HG02884 (cell line): ENCODE data around the gene ZNF804A.

Experiments
- ATAC-seq: cut with Tn5 transposase; IDR thresholded peaks from one replicate; pipeline ENCODE4 v1.9.1; 2021; ENCODE audit warnings: mild to moderate bottlenecking, moderate library complexity; ENCODE audit not compliant: unreplicated experiment

Gene ZNF804A

GRCh38 chr2:184598316-184599053, at the start of gene ZNF804A:
ZNF804A (plus strand) TSS chr2:184598529; CDS start chr2:184598960, 431 bp downstream.
- ATAC-seq, result peak; percentile 75

GRCh38 chr2:184549153-184549552, 49.2 kb upstream of the ZNF804A start:
- ATAC-seq, result no peak

- ATAC-seq, result no peak
Measured at GRCh38 chr2:184551626-184552025, 46.7 kb upstream of the ZNF804A start.

GRCh38 chr2:184554736-184555135, 43.6 kb upstream of the ZNF804A start:
- no peak for ATAC-seq

- no peak for ATAC-seq
Measured at GRCh38 chr2:184555352-184555751, 43.0 kb upstream of the ZNF804A start.

- no peak for ATAC-seq
Measured at GRCh38 chr2:184556639-184557038, 41.7 kb upstream of the ZNF804A start.

GRCh38 chr2:184558713-184559464, 39.4 kb upstream of the ZNF804A start:
- no peak for ATAC-seq

GRCh38 chr2:184560603-184561002, 37.7 kb upstream of the ZNF804A start:
- ATAC-seq, result no peak

GRCh38 chr2:184562532-184562931, 35.8 kb upstream of the ZNF804A start:
- ATAC-seq, result no peak

- ATAC-seq, result no peak
Measured at GRCh38 chr2:184564092-184564491, 34.2 kb upstream of the ZNF804A start.

GRCh38 chr2:184566716-184567115, 31.6 kb upstream of the ZNF804A start:
- no peak for ATAC-seq

- no peak for ATAC-seq
Measured at GRCh38 chr2:184577056-184577455, 21.3 kb upstream of the ZNF804A start.

GRCh38 chr2:184577743-184578142, 20.6 kb upstream of the ZNF804A start:
- no peak for ATAC-seq

GRCh38 chr2:184579226-184579625, 19.1 kb upstream of the ZNF804A start:
- ATAC-seq, result no peak

GRCh38 chr2:184581391-184581790, 16.9 kb upstream of the ZNF804A start:
- no peak for ATAC-seq

- ATAC-seq, result no peak
Measured at GRCh38 chr2:184589261-184589660, 9.1 kb upstream of the ZNF804A start.

- peak; percentile 25 for ATAC-seq
Measured at GRCh38 chr2:184596819-184597411, 1.4 kb upstream of the ZNF804A start.

GRCh38 chr2:184597571-184597991, 748 bp upstream of the ZNF804A start:
- ATAC-seq, result peak; percentile 21

GRCh38 chr2:184598002-184598315, 370 bp upstream of the ZNF804A start:
- ATAC-seq, result peak; percentile 1

- no peak for ATAC-seq
Measured at GRCh38 chr2:184599054-184599871, 934 bp downstream of the ZNF804A start.

- no peak for ATAC-seq
Measured at GRCh38 chr2:184599872-184600222, 1.5 kb downstream of the ZNF804A start.
